Measurements from ENCODE around the gene SLC13A2. TPM values are rescaled to one million over a fixed set of nuclear protein-coding genes. Genes with fewer than 3 reads are reported as not detected.

Gene SLC13A2
- total and polyA plus RNA-seq, 10 donors, result 0.03 TPM; not detected in 9

- 62 to 84% (median 69%) methylated on average over 3 of the region's 3 CpGs for WGBS, 5 donors
- TF ChIP-seq POLR2A (IDR thresholded peaks at IDR 0.05), result no peak
- no peak for TF ChIP-seq POLR2AphosphoS5 (IDR thresholded peaks at IDR 0.05)
- no peak for TF ChIP-seq CTCF (IDR thresholded peaks at IDR 0.05 in 8 of 11, conservative IDR thresholded peaks at IDR 0.05 in 3 of 11)
- Histone ChIP-seq H3K4me3 (no peak overlapping the region), H3K36me3 (no peaks in the 10 kb centered on the region), H3K4me1 (peaks cover 0 to 8% (median 0%) of the 10 kb centered on the region in 6 donors), H3K27ac (no peak overlapping the region), H3K9me3 (no peaks in the 10 kb centered on the region), H3K27me3 (replicated peaks in 1 of 7) (no peaks in the 10 kb centered on the region)
- no peak for DNase-seq
- intact Hi-C loops (cut with DNase I; ENCODE audit: low total_unique reads), result no loop called here
Measured at GRCh38 chr17:28478712-28479615, 5.5 kb downstream of the SLC13A2 start.

GRCh38 chr17:28480278-28480677, 6.8 kb downstream of the SLC13A2 start:
- intact Hi-C loops (cut with DNase I; ENCODE audit: low total_unique reads), result no loop called here
- Histone ChIP-seq H3K36me3 (no peaks in the 10 kb centered on the region), H3K4me3 (no peak overlapping the region), H3K4me1 (peaks cover 0 to 6% (median 0%) of the 10 kb centered on the region in 6 donors), H3K27me3 (replicated peaks in 1 of 7) (no peaks in the 10 kb centered on the region), H3K27ac (no peak overlapping the region), H3K9me3 (no peaks in the 10 kb centered on the region)
- WGBS, 5 donors, result 88 to 93% (median 92%) methylated on average over 5 of the region's 5 CpGs
- no peak for DNase-seq
- TF ChIP-seq CTCF (IDR thresholded peaks at IDR 0.05 in 8 of 11, conservative IDR thresholded peaks at IDR 0.05 in 3 of 11) (no peak), POLR2AphosphoS5 (IDR thresholded peaks at IDR 0.05) (no peak), POLR2A (IDR thresholded peaks at IDR 0.05) (no peak)

GRCh38 chr17:28480799-28481571, 7.5 kb downstream of the SLC13A2 start:
- no peak for TF ChIP-seq CTCF (IDR thresholded peaks at IDR 0.05 in 8 of 11, conservative IDR thresholded peaks at IDR 0.05 in 3 of 11)
- TF ChIP-seq POLR2AphosphoS5 (IDR thresholded peaks at IDR 0.05), result no peak
- no peak for TF ChIP-seq POLR2A (IDR thresholded peaks at IDR 0.05)
- WGBS, 5 donors, result 80 to 90% (median 83%) methylated on average over 10 of the region's 10 CpGs
- no peaks in the 10 kb centered on the region for H3K36me3 ChIP-seq
- H3K27me3 ChIP-seq (replicated peaks in 1 of 7), result no peaks in the 10 kb centered on the region
- H3K9me3 ChIP-seq, result no peaks in the 10 kb centered on the region
- no peak overlapping the region for H3K27ac ChIP-seq
- DNase-seq, result no peak
- intact Hi-C loops (cut with DNase I; ENCODE audit: low total_unique reads), result no loop called here
- no peak overlapping the region for H3K4me3 ChIP-seq
- H3K4me1 ChIP-seq, result no peaks in the 10 kb centered on the region

Measured in spleen (tissue), 11 donors.